Measurements from ENCODE around the gene ZSCAN30.

DNA sequence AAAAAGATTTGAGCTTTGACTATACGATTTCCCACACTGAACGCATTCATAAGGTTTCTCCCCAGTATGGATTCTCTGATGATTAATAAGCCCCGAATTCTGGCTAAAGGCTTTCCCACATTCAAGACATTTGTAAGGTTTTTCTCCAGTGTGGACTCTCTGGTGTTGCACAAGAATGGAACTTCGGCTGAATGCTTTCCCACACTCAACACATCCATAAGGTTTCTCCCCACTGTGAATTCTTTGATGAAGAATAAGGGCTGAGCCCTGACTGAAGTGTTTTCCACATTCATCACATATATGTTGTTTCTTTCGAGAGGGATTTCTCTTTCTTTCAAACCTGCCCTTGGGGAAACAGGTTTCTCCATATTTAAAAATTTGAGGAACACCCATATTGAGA is 47.3 kb upstream of the ZSCAN30 start:
- TF ChIP-seq, protein P1, sequence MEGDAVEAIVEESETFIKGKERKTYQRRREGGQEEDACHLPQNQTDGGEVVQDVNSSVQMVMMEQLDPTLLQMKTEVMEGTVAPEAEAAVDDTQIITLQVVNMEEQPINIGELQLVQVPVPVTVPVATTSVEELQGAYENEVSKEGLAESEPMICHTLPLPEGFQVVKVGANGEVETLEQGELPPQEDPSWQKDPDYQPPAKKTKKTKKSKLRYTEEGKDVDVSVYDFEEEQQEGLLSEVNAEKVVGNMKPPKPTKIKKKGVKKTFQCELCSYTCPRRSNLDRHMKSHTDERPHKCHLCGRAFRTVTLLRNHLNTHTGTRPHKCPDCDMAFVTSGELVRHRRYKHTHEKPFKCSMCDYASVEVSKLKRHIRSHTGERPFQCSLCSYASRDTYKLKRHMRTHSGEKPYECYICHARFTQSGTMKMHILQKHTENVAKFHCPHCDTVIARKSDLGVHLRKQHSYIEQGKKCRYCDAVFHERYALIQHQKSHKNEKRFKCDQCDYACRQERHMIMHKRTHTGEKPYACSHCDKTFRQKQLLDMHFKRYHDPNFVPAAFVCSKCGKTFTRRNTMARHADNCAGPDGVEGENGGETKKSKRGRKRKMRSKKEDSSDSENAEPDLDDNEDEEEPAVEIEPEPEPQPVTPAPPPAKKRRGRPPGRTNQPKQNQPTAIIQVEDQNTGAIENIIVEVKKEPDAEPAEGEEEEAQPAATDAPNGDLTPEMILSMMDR (IDR thresholded peaks at IDR 0.05), result no peak
- no peak for TF ChIP-seq POLR2AphosphoS5 (IDR thresholded peaks at IDR 0.05)
- TF ChIP-seq POLR2A (IDR thresholded peaks at IDR 0.05), result no peak

All from breast epithelium (tissue), 3 donors.